A549 (cell line): ENCODE data around the gene ALDH1A3. TPM values are rescaled to one million over a fixed set of nuclear protein-coding genes. Genes with fewer than 3 reads are reported as not detected.

ENCODE experiments used
- ATAC-seq, 2 experiments: fragments of 200-7000 bp in 1 of 2; fragments of >200 bp in 1 of 2; cut with Nextera tagmentation in 1 of 2; cut with Tn5 transposase in 1 of 2; 3 replicates each; pipeline versions ENCODE4 v1.8.0 to v1.9.1; 2018 to 2020; ENCODE audit warnings: mild to moderate bottlenecking in 1 of 2, moderate library complexity in 1 of 2
- CTCF ChIA-PET: fragments of 300-600 bp; sonication (Branson Sonifier 250); formaldehyde crosslinking; extraction: SDS; loops from one replicate; lab custom pipeline; 2021; ENCODE audit warnings: antibody characterized with exemption, inconsistent platforms; lab: Yijun Ruan, JAX
- POLR2A ChIA-PET: fragments of 350-600 bp; formaldehyde crosslinking; extraction: SDS; loops from one replicate; lab custom pipeline; 2021; ENCODE audit warnings: antibody characterized with exemption, inconsistent platforms; lab: Yijun Ruan, JAX
- DNase-seq, 2 experiments: peaks; one replicate each; pipeline versions ENCODE4 v3.0.0 to v3.0.0-alpha.2; 2011 to 2016; ENCODE audit warnings: low read depth in 1 of 2, low spot score in 1 of 2
- FAIRE-seq: peaks from 2 replicates; lab custom pipeline; 2011; peaks lifted over from hg19 to GRCh38; lab: Jason Lieb, UNC
- H3K27ac ChIP-seq, 2 experiments: fragments of >200 bp; sonication (Bioruptor Twin); formaldehyde crosslinking; 3 replicates each; pipeline ENCODE4 v1.5.1; 2016 to 2017
- H3K4me1 ChIP-seq: fragments of >200 bp; sonication (Bioruptor Twin); formaldehyde crosslinking; 3 replicates; pipeline ENCODE4 v1.6.1; 2016
- H3K4me2 ChIP-seq: fragments of >200 bp; sonication (Bioruptor Twin); formaldehyde crosslinking; 3 replicates; pipeline ENCODE4 v1.6.1; 2016
- H3K4me3 ChIP-seq: fragments of >200 bp; sonication (Bioruptor Twin); formaldehyde crosslinking; 3 replicates; pipeline ENCODE4 v1.5.1; 2016
- H3K9me3 ChIP-seq: fragments of >200 bp; sonication (Bioruptor Twin); formaldehyde crosslinking; 3 replicates; pipeline ENCODE4 v1.6.1; 2016
- BCL3 ChIP-seq: fragments of >200 bp; sonication (Bioruptor Twin); formaldehyde crosslinking; IDR thresholded peaks from 3 replicates; pipeline ENCODE4 v1.6.1; 2016
- BHLHE40 ChIP-seq: IDR thresholded peaks from 2 replicates; pipeline ENCODE4 v1.6.1; 2012; ENCODE audit warnings: low read depth, low read length, inconsistent platforms
- CHD2 ChIP-seq: fragments of 150-350 bp; IDR thresholded peaks from 2 replicates; pipeline ENCODE4 v1.6.1; 2014; ENCODE audit warnings: low read length; ENCODE audit not compliant: partially characterized antibody
- CTCF ChIP-seq: fragments of >200 bp; sonication (Bioruptor Twin); formaldehyde crosslinking; IDR thresholded peaks from 3 replicates; pipeline ENCODE4 v1.5.1; 2016
- E2F6 ChIP-seq: IDR thresholded peaks from 2 replicates; pipeline ENCODE4 v1.6.1; 2012; ENCODE audit warnings: low read depth, borderline replicate concordance
- EHF ChIP-seq: fragments of 250-450 bp; sonication (Bioruptor Pico); IDR thresholded peaks from 2 replicates; pipeline ENCODE4 v1.5.0; 2020; ENCODE audit warnings: mild to moderate bottlenecking
- EHMT2 ChIP-seq: fragments of 200-600 bp; sonication (generic); IDR thresholded peaks from 2 replicates; pipeline ENCODE4 v1.6.1; 2016; ENCODE audit warnings: antibody characterized with exemption, low read depth, mild to moderate bottlenecking, moderate library complexity
- ELK1 ChIP-seq: fragments of 150-350 bp; IDR thresholded peaks from 2 replicates; pipeline ENCODE4 v1.6.1; 2014; ENCODE audit warnings: low read depth, mild to moderate bottlenecking, low read length
- ESRRA ChIP-seq: fragments of 150-350 bp; IDR thresholded peaks from 2 replicates; pipeline ENCODE4 v1.6.1; 2014; ENCODE audit warnings: mild to moderate bottlenecking, low read length, borderline replicate concordance
- FOSL2 ChIP-seq, 2 experiments: fragments of 450-650 bp in 1 of 2; fragments of >200 bp in 1 of 2; sonication (Bioruptor Twin) in 1 of 2; formaldehyde crosslinking; IDR thresholded peaks; 2 replicates each; pipeline versions ENCODE4 v1.5.0 to v1.6.1; 2016 to 2020; ENCODE audit warnings: mild to moderate bottlenecking in 1 of 2, moderate library complexity in 1 of 2
- FOXS1 ChIP-seq: fragments of 250-450 bp; sonication (Bioruptor Pico); IDR thresholded peaks from 2 replicates; pipeline ENCODE4 v1.5.0; 2020; ENCODE audit warnings: mild to moderate bottlenecking, moderate library complexity
- HES2 ChIP-seq: fragments of >200 bp; sonication (Bioruptor Twin); formaldehyde crosslinking; IDR thresholded peaks from 2 replicates; pipeline ENCODE4 v1.6.1; 2016
- HOXA7 ChIP-seq: fragments of 250-450 bp; sonication (Bioruptor Pico); IDR thresholded peaks from 2 replicates; pipeline ENCODE4 v1.5.0; 2020; ENCODE audit warnings: mild to moderate bottlenecking, moderate library complexity
- HOXB13 ChIP-seq: fragments of 250-450 bp; sonication (Bioruptor Pico); IDR thresholded peaks from 2 replicates; pipeline ENCODE4 v1.5.0; 2020; ENCODE audit warnings: low read depth, mild to moderate bottlenecking, moderate library complexity
- JUNB ChIP-seq: fragments of >200 bp; sonication (Bioruptor Twin); formaldehyde crosslinking; IDR thresholded peaks from 2 replicates; pipeline ENCODE4 v1.6.1; 2016
- KDM5A ChIP-seq: fragments of 200-600 bp; sonication (generic); IDR thresholded peaks from 2 replicates; pipeline ENCODE4 v1.6.1; 2016; ENCODE audit warnings: antibody characterized with exemption, mild to moderate bottlenecking
- MAX ChIP-seq: IDR thresholded peaks from 2 replicates; pipeline ENCODE4 v1.6.1; 2012
- MYC ChIP-seq: IDR thresholded peaks from 2 replicates; pipeline ENCODE4 v1.6.1; 2012; ENCODE audit warnings: mild to moderate bottlenecking, inconsistent platforms, low read length, improper control_type of control experiment, borderline replicate concordance
- NFE2L2 ChIP-seq: fragments of 150-350 bp; conservative IDR thresholded peaks from 2 replicates; pipeline ENCODE4 v1.6.1; 2014; ENCODE audit warnings: low read length
- NR3C1 ChIP-seq: fragments of >200 bp; sonication (Bioruptor Twin); formaldehyde crosslinking; IDR thresholded peaks from 3 replicates; pipeline ENCODE4 v1.6.1; 2017
- PHF8 ChIP-seq: fragments of 200-600 bp; sonication (generic); IDR thresholded peaks from 2 replicates; pipeline ENCODE4 v1.6.1; 2016; ENCODE audit warnings: low read depth, mild to moderate bottlenecking, antibody characterized with exemption, moderate library complexity, borderline replicate concordance
- POLR2A ChIP-seq: IDR thresholded peaks from 2 replicates; pipeline ENCODE4 v1.6.1; 2012; ENCODE audit warnings: mild to moderate bottlenecking, low read length
- RAD21 ChIP-seq, 2 experiments: fragments of >200 bp in 1 of 2; sonication (Bioruptor Twin) in 1 of 2; formaldehyde crosslinking in 1 of 2; IDR thresholded peaks in 1 of 2; conservative IDR thresholded peaks in 1 of 2; 2 replicates in 1 of 2; 3 replicates in 1 of 2; pipeline ENCODE4 v1.6.1; 2012 to 2018; ENCODE audit warnings: inconsistent platforms in 1 of 2
- SMC3 ChIP-seq: fragments of >200 bp; sonication (Bioruptor Twin); formaldehyde crosslinking; IDR thresholded peaks from 3 replicates; pipeline ENCODE4 v1.6.1; 2018; ENCODE audit warnings: inconsistent platforms
- SREBF2 ChIP-seq: fragments of 450-650 bp; IDR thresholded peaks from 2 replicates; pipeline ENCODE4 v1.6.1; 2014; ENCODE audit warnings: mild to moderate bottlenecking, moderate library complexity
- ZC3H11A ChIP-seq: fragments of 450-650 bp; IDR thresholded peaks from 2 replicates; pipeline ENCODE4 v1.6.1; 2014; ENCODE audit warnings: antibody characterized with exemption, mild to moderate bottlenecking
- ZFP36 ChIP-seq: fragments of 450-650 bp; IDR thresholded peaks from 2 replicates; pipeline ENCODE4 v1.6.1; 2014; ENCODE audit warnings: borderline replicate concordance; ENCODE audit not compliant: partially characterized antibody
- polyA plus RNA-seq, 4 experiments: library from polyadenylated mRNA; depleted of rRNA in 3 of 4; stranded (reverse); fragments of >200 nt; fragmentation: RNase III in 1 of 4; extraction: RNeasy Plus Mini Kit Qiagen cat#74134 plus additional on column Dnase treatment in 1 of 4; gene quantifications; 2 replicates in 3 of 4; 3 replicates in 1 of 4; pipeline ENCODE4 v1.2.3, GENCODE V29; 2011 to 2017

Gene ALDH1A3
- polyA plus RNA-seq, 2 of the 4 experiments (the other 2 are of a cell fraction) = 11.5 to 11.9 TPM

GRCh38 chr15:100934166-100934565, 54.5 kb downstream of the ALDH1A3 start:
- Histone ChIP-seq H3K4me3 (no peak overlapping the region), H3K4me2 (no peak overlapping the region), H3K9me3 (no peaks in the 10 kb centered on the region), H3K27ac (no peak overlapping the region), H3K4me1 (peaks cover 9% of the 10 kb centered on the region; the same call in 2 of the 3 replicates)
- DNase-seq (no peak), ATAC-seq (no peak), FAIRE-seq (no peak)
- TF ChIP-seq ELK1 (no peak), ZFP36 (no peak), PHF8 (no peak), BCL3 (no peak), SREBF2 (no peak), NR3C1 (no peak), HOXB13 (CRISPR knock-in tag) (no peak), HES2 (no peak), HOXA7 (no peak), EHF (CRISPR knock-in tag) (no peak), FOXS1 (CRISPR knock-in tag) (no peak), CHD2 (no peak), KDM5A (no peak), E2F6 (no peak), EHMT2 (no peak), POLR2A (no peak), NFE2L2 (no peak)
- CTCF ChIA-PET = interaction anchor here (1.2 to 5.9 kb wide), 5 partner anchors 10 to 76 kb away, joined by 3 to 50 read pairs (median 4); partner anchors contain the start of gene LRRK1
- POLR2A ChIA-PET = interaction anchor here (0.7 kb wide), 1 partner anchor 317 kb away, joined by 6 read pairs; no protein-coding TSS in a partner anchor

- peak in 1 of 2 experiments; percentile 58 for DNase-seq
- Histone ChIP-seq H3K4me2 (no peak overlapping the region), H3K9me3 (no peaks in the 10 kb centered on the region), H3K4me3 (no peak overlapping the region), H3K27ac (peak overlapping the region in 1 of 2 experiments; percentile 29; a peak in 2 of 6 replicates), H3K4me1 (peaks cover 9% of the 10 kb centered on the region; the same call in 2 of the 3 replicates)
- ATAC-seq = peak; percentile 85 to 88
- no peak for FAIRE-seq
- ChIA-PET CTCF (interaction anchor here (1.2 to 5.9 kb wide), 5 partner anchors 10 to 76 kb away, joined by 3 to 50 read pairs (median 4); partner anchors contain the start of gene LRRK1), POLR2A (no interaction called here)
- TF ChIP-seq MYC (no peak), MAX (no peak), SMC3 (0 out of 3 replicates have a peak, but pooled peaks have one; percentile 12), JUNB (no peak), HOXB13 (CRISPR knock-in tag) (no peak), CTCF (peak; percentile 7; the same call in 1 of the 3 replicates), ESRRA (no peak), RAD21 (conservative IDR thresholded peaks at IDR 0.05 in 1 of 2, IDR thresholded peaks at IDR 0.05 in 1 of 2) (peak in 1 of 2 experiments; percentile 41; a peak in 2 of 5 replicates), FOSL2 (IDR thresholded peaks at IDR 0.05) (no peak), FOSL2 (CRISPR knock-in tag; IDR thresholded peaks at IDR 0.05) (no peak), ZC3H11A (no peak), BHLHE40 (no peak)
- TF ChIP-seq, all 56 proteins: peak for 3
These were observed 55.1 kb downstream of the ALDH1A3 start for GRCh38 chr15:100934726-100935125.
